ENCODE measurements around the gene TCEANC.
"Not testable (repeated sequence)": the region's sequence is repeated elsewhere in the genome, so short reads cannot be mapped to it uniquely, and the experiment has no call there.

Gene TCEANC

GRCh38 chrX:13652850-13653693 is at the start of gene TCEANC:
Gene TCEANC (plus strand): TSS chrX:13653141. CDS start chrX:13662509, 9,368 bp downstream.
- in situ Hi-C loops (cut with HindIII; ENCODE audit: low sequenced_read_pairs) = no loop called here

GRCh38 chrX:13605611-13606010 is 47.3 kb upstream of the TCEANC start:
- in situ Hi-C loops (cut with HindIII; ENCODE audit: low sequenced_read_pairs) = no loop called here

- in situ Hi-C loops (cut with HindIII; ENCODE audit: low sequenced_read_pairs) = no loop called here
Measured at GRCh38 chrX:13607331-13607995, 45.5 kb upstream of the TCEANC start.

GRCh38 chrX:13607996-13608365 is 45.0 kb upstream of the TCEANC start:
- in situ Hi-C loops (cut with HindIII; ENCODE audit: low sequenced_read_pairs) = no loop called here

- in situ Hi-C loops (cut with HindIII; ENCODE audit: low sequenced_read_pairs) = no loop called here
Measured at GRCh38 chrX:13614154-13614553, 38.8 kb upstream of the TCEANC start.

GRCh38 chrX:13620207-13620606 is 32.7 kb upstream of the TCEANC start:
- in situ Hi-C loops (cut with HindIII; ENCODE audit: low sequenced_read_pairs) = no loop called here

- in situ Hi-C loops (cut with HindIII; ENCODE audit: low sequenced_read_pairs) = no loop called here
Measured at GRCh38 chrX:13622401-13622964, 30.5 kb upstream of the TCEANC start.

GRCh38 chrX:13627306-13627705 is 25.6 kb upstream of the TCEANC start:
- in situ Hi-C loops (cut with HindIII; ENCODE audit: low sequenced_read_pairs) = no loop called here

- in situ Hi-C loops (cut with HindIII; ENCODE audit: low sequenced_read_pairs) = not testable (repeated sequence)
Measured at GRCh38 chrX:13637224-13637623, 15.7 kb upstream of the TCEANC start.

- in situ Hi-C loops (cut with HindIII; ENCODE audit: low sequenced_read_pairs) = no loop called here
Measured at GRCh38 chrX:13638021-13638420, 14.9 kb upstream of the TCEANC start.

GRCh38 chrX:13638826-13639225 is 14.1 kb upstream of the TCEANC start:
- in situ Hi-C loops (cut with HindIII; ENCODE audit: low sequenced_read_pairs) = no loop called here

- in situ Hi-C loops (cut with HindIII; ENCODE audit: low sequenced_read_pairs) = not testable (repeated sequence)
Measured at GRCh38 chrX:13641684-13642083, 11.3 kb upstream of the TCEANC start.

GRCh38 chrX:13645464-13646153 is 7.3 kb upstream of the TCEANC start:
- in situ Hi-C loops (cut with HindIII; ENCODE audit: low sequenced_read_pairs) = no loop called here

GRCh38 chrX:13646154-13646549 is 6.8 kb upstream of the TCEANC start:
- in situ Hi-C loops (cut with HindIII; ENCODE audit: low sequenced_read_pairs) = no loop called here

- in situ Hi-C loops (cut with HindIII; ENCODE audit: low sequenced_read_pairs) = no loop called here
Measured at GRCh38 chrX:13647709-13648212, 5.2 kb upstream of the TCEANC start.

GRCh38 chrX:13648336-13648735 is 4.6 kb upstream of the TCEANC start:
- in situ Hi-C loops (cut with HindIII; ENCODE audit: low sequenced_read_pairs) = not testable (repeated sequence)

GRCh38 chrX:13649838-13650237 is 3.1 kb upstream of the TCEANC start:
- in situ Hi-C loops (cut with HindIII; ENCODE audit: low sequenced_read_pairs) = no loop called here

- in situ Hi-C loops (cut with HindIII; ENCODE audit: low sequenced_read_pairs) = no loop called here
Measured at GRCh38 chrX:13650318-13650717, 2.6 kb upstream of the TCEANC start.

GRCh38 chrX:13651150-13651549 is 1.8 kb upstream of the TCEANC start:
- in situ Hi-C loops (cut with HindIII; ENCODE audit: low sequenced_read_pairs) = no loop called here

GRCh38 chrX:13652287-13652793 is 601 bp upstream of the TCEANC start:
- in situ Hi-C loops (cut with HindIII; ENCODE audit: low sequenced_read_pairs) = no loop called here

- in situ Hi-C loops (cut with HindIII; ENCODE audit: low sequenced_read_pairs) = no loop called here
Measured at GRCh38 chrX:13654116-13654515, 1.2 kb downstream of the TCEANC start.

Data from endothelial cell of hepatic sinusoid (primary cell).